ENCODE results near the gene IL6R.
"Not testable (repeated sequence)": the region's sequence is repeated elsewhere in the genome, so short reads cannot be mapped to it uniquely, and the experiment has no call there.

Gene IL6R

GRCh38 chr1:154404984-154405746 lies at the start of gene IL6R:
IL6R (plus strand) TSS chr1:154405343; CDS start chr1:154405630, 287 bp downstream.
- peak; percentile 44 for DNase-seq (ENCODE audit: low read depth, low spot score)

GRCh38 chr1:154358519-154358918 lies 46.6 kb upstream of the IL6R start:
- DNase-seq (ENCODE audit: low read depth, low spot score) = no peak

- DNase-seq (ENCODE audit: low read depth, low spot score) = no peak
Observed at GRCh38 chr1:154360288-154360687, 44.9 kb upstream of the IL6R start.

- DNase-seq (ENCODE audit: low read depth, low spot score) = not testable (repeated sequence)
Observed at GRCh38 chr1:154360881-154361280, 44.3 kb upstream of the IL6R start.

- no peak for DNase-seq (ENCODE audit: low read depth, low spot score)
Observed at GRCh38 chr1:154361357-154361756, 43.8 kb upstream of the IL6R start.

- DNase-seq (ENCODE audit: low read depth, low spot score) = no peak
Observed at GRCh38 chr1:154371436-154371835, 33.7 kb upstream of the IL6R start.

GRCh38 chr1:154373777-154374357 lies 31.3 kb upstream of the IL6R start:
- not testable (repeated sequence) for DNase-seq (ENCODE audit: low read depth, low spot score)

GRCh38 chr1:154379301-154379700 lies 25.8 kb upstream of the IL6R start:
- DNase-seq (ENCODE audit: low read depth, low spot score) = no peak

GRCh38 chr1:154384650-154385489 lies 20.3 kb upstream of the IL6R start:
- no peak for DNase-seq (ENCODE audit: low read depth, low spot score)

- no peak for DNase-seq (ENCODE audit: low read depth, low spot score)
Observed at GRCh38 chr1:154386643-154387352, 18.3 kb upstream of the IL6R start.

- DNase-seq (ENCODE audit: low read depth, low spot score) = no peak
Observed at GRCh38 chr1:154391086-154391770, 13.9 kb upstream of the IL6R start.

- no peak for DNase-seq (ENCODE audit: low read depth, low spot score)
Observed at GRCh38 chr1:154398141-154398540, 7.0 kb upstream of the IL6R start.

- DNase-seq (ENCODE audit: low read depth, low spot score) = no peak
Observed at GRCh38 chr1:154398678-154399077, 6.5 kb upstream of the IL6R start.

GRCh38 chr1:154400381-154400801 lies 4.8 kb upstream of the IL6R start:
- DNase-seq (ENCODE audit: low read depth, low spot score) = no peak

- DNase-seq (ENCODE audit: low read depth, low spot score) = no peak
Observed at GRCh38 chr1:154402409-154402921, 2.7 kb upstream of the IL6R start.

- no peak for DNase-seq (ENCODE audit: low read depth, low spot score)
Observed at GRCh38 chr1:154403261-154403943, 1.7 kb upstream of the IL6R start.

- DNase-seq (ENCODE audit: low read depth, low spot score) = no peak
Observed at GRCh38 chr1:154403983-154404382, 1.2 kb upstream of the IL6R start.

- DNase-seq (ENCODE audit: low read depth, low spot score) = no peak
Observed at GRCh38 chr1:154404511-154404931, 622 bp upstream of the IL6R start.

- DNase-seq (ENCODE audit: low read depth, low spot score) = no peak
Observed at GRCh38 chr1:154405747-154406571, 816 bp downstream of the IL6R start.

- no peak for DNase-seq (ENCODE audit: low read depth, low spot score)
Observed at GRCh38 chr1:154406572-154406879, 1.4 kb downstream of the IL6R start.

Measured in smooth muscle cell of the brain vasculature (primary cell).